Activated CD4-positive, alpha-beta T cell treated with anti-CD3 and anti-CD28 coated beads for 24 hours (primary cell): Measurements from ENCODE around the gene NAALADL2.
"Not testable (repeated sequence)": the region's sequence is repeated elsewhere in the genome, so short reads cannot be mapped to it uniquely, and the experiment has no call there.

Source experiments
- DNase-seq, 2 donors: peaks; one replicate each; pipeline ENCODE4 v3.0.0-alpha.2; 2020; ENCODE audit warnings: low read depth in 2 of 2

NAALADL2 gene

GRCh38 chr3:175585898-175586297 is 726.8 kb downstream of the NAALADL2 start:
- no peak for DNase-seq

GRCh38 chr3:175590745-175591144 is 731.6 kb downstream of the NAALADL2 start:
- DNase-seq: no peak

DNA sequence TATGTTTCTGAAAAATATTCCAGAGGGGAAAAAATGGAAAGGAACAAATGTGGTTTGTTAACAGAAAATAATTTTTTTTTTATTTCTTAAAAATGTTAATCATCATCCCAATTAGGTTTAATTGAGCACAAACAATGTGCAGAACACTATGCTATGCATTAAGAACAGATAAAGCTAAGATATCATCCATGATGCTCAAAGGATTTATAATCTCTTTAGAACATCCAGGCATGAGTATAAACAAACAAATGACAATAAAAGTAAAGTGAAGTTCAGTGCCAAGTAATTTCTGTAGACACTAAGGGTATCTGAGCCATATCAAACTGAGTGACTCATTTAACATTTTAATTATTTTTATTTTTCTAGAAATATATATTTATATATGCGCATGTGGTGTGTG is 732.2 kb downstream of the NAALADL2 start:
- no peak for DNase-seq

DNA sequence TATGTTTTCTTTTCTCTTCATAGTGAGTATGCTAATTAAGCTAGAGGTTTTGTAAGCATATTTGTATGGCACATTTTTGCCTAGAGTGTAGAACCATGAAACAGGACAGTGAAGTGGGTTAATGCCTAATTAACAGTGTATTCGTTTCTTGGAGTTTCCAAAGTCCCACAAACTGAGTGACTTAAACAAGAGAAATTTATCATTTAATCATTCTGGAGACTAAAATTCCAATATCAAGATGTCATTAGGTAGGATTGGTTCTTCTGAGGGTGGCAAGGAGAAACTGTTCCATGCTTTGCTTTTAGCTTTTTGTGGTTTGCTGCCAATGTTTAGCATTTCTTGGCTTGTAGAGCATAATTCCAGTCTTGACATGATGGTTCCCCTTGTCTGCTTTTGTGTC is 734.2 kb downstream of the NAALADL2 start:
- DNase-seq: no peak

- no peak for DNase-seq
Observed at GRCh38 chr3:175598740-175599139, 739.6 kb downstream of the NAALADL2 start.

- DNase-seq: no peak
Observed at GRCh38 chr3:175601521-175601920, 742.4 kb downstream of the NAALADL2 start.

DNA sequence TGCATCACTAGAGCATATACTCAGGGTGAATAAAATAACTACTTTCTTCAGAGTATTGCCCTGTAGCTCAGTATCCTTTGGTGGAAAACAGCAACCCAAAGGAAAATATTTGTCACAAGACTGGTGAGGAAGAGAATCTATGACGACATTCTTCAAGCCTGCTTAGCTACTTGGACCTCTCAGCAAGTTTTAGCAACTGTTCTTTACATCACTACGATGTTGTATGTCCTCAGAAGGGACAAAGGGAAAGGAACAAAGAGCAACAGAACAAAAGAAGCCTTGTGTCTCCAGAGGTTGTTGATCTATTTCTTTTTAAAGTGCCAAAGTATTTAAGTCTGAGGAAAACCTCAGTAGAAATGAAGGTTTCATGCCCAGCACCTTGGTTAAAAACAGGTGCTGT is 746.7 kb downstream of the NAALADL2 start:
- no peak for DNase-seq

DNA sequence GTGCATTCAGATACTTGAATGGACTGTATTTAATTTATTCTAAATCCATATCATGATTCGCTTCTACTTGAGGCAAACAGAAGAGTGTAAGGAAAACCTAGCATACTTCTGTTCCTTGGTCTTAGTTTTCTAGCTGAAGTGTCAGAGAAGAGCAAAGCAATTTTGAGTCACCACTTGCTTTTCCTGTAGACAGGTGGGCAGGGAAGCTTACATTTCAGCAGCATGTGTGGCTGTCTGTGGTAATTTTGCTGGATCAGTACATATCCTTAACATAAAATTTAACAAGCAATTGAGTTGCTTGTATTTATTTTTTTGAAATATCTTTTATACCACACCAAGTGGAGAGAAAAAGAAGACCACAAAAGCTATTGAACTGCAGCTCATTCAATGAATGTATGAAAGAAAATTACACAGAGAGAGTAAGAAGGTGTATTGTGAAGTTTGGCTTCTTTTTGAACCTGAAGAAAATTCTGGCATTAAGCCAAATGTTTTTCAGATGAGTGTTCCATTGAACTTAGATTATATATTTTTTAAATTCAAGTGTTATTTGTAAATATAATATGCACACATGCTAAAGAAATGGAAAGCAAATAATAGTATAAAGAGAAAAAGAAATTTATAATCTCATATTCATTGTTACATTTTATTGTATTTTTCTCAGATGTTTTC is 747.6 kb downstream of the NAALADL2 start:
- DNase-seq: no peak

- no peak for DNase-seq
Observed at GRCh38 chr3:175608356-175608755, 749.2 kb downstream of the NAALADL2 start.

DNA sequence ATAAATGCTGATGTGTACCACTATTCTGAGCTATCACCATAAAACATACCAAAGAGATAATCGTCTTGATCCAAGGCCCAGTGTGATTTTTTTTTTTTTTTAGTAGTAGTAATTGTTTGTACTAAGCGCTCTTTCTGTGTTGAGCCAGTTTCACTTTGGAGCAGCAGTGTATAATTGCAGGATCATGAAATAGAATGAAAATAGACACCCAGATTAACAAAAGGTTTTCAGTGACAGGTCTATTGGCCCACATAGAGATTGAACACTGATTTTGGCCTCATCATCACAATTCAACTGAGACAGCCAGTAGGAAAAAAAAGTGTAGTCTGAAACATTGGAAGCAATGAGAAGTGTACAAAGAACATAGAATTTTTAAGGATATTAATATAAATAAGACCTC is 749.8 kb downstream of the NAALADL2 start:
- no peak for DNase-seq

DNA sequence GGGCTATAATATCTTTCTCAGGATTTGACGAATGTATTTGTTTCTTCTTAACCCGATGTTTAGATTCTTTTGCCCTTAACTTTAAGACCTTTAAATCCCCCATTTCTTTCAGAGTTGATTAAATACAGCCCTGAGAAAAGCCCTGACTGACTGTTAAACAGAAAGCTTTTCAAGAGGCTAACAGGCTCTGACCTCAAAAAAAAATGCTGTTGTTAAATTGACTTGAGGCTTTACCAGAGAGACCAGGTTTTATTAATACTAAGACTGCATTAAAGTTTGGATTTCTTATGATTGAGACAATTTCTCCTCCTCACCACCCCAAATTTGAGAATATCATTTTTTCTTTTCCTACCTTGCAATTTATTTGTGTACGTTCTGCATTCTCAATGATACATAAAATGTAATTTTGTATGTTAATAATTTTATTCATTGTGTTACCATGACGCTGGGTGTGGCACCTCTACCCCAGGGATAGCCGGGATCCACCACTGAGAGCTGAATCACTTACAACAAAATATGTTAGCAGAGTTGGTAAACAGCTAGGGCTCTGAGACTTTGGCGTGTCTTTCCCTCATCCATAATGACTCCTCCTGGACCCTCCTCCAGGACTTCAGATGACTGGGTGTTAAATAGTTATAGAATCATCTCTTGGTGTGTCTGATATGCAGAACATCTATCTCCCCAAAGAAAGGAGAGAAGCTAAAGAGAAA is 753.5 kb downstream of the NAALADL2 start:
- DNase-seq: no peak

- not testable (repeated sequence) for DNase-seq
Observed at GRCh38 chr3:175614107-175614506, 755.0 kb downstream of the NAALADL2 start.

GRCh38 chr3:175617247-175617646 is 758.1 kb downstream of the NAALADL2 start:
- no peak for DNase-seq

DNA sequence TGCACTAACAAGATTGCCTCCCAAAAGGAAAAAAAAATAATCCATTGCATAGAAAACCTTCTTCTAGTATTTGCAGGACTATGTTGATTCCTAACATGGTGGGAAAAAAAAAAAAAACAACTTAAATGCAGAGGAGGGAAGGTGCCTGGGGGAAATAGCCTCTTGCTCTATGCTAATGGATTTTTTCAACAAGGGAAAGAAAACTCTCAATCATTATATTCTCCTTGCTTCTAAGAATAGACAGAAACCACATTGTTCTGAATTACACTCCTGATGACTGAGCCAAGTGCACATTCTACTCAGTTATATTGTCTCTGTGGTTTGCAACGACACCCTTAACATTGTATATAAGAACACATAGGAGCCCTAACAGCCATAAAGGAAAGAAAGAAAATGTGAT is 760.2 kb downstream of the NAALADL2 start:
- no peak for DNase-seq

- DNase-seq: no peak
Observed at GRCh38 chr3:175620093-175620492, 761.0 kb downstream of the NAALADL2 start.

- no peak for DNase-seq
Observed at GRCh38 chr3:175620532-175620931, 761.4 kb downstream of the NAALADL2 start.

GRCh38 chr3:175640958-175641357 is 781.8 kb downstream of the NAALADL2 start:
- no peak for DNase-seq

DNA sequence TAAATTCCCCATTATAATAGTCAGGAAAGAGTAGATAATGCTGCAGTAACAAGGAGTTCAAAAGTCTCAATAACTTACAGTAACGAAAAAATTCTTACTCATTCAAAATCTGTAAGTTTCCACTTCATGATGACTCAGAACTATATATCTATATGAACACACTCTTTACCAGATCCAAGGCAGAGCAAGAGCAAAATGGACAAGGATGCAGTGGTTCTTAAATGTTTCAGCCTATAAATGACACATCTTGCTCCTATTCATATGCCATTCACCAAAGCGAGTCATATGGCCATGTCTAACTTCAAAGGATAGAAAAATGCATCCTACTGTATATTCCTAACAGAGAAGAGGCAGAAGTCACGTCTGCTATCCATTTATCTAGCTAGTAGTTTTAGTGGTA is 787.7 kb downstream of the NAALADL2 start:
- DNase-seq: no peak

DNA sequence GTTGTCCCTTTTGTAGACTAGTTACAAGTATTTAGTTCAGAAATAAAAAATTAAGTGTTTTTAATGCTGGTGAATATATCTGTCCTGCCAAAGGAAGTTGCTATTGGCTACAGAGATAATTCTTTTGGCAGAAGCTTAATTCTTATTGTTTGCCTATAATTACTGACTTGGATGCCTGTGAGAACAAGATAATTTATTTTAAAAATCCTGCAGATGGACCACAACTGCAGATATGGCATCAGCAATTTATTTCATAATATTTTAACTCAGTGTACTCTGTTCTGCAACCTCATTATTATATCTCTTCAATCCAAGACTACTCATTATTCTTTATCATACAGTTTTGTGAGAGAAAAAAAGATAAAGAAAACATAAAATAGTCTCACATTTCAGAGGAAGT is 789.8 kb downstream of the NAALADL2 start:
- no peak for DNase-seq

DNA sequence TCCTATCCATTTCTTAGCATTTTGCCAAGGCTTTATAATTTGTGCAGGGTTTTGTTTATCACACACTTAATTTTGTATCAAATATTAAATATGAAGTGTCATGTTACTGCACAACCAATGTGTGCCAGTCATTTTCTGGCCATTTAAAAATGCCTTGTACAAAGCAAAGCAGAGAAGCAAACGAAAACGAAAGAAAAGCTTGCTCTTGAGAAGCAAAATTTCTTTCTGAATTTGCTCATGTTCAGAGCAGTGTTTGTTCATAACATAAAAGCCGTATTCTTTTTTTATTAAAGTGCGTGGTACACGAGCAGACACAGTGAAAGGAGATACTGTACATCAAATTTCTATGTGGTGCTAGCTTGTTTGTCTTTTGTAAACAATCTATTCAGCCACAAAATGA is 792.6 kb downstream of the NAALADL2 start:
- DNase-seq: no peak

- no peak for DNase-seq
Observed at GRCh38 chr3:175655351-175655750, 796.2 kb downstream of the NAALADL2 start.

- DNase-seq: no peak
Observed at GRCh38 chr3:175656461-175656860, 797.3 kb downstream of the NAALADL2 start.

DNA sequence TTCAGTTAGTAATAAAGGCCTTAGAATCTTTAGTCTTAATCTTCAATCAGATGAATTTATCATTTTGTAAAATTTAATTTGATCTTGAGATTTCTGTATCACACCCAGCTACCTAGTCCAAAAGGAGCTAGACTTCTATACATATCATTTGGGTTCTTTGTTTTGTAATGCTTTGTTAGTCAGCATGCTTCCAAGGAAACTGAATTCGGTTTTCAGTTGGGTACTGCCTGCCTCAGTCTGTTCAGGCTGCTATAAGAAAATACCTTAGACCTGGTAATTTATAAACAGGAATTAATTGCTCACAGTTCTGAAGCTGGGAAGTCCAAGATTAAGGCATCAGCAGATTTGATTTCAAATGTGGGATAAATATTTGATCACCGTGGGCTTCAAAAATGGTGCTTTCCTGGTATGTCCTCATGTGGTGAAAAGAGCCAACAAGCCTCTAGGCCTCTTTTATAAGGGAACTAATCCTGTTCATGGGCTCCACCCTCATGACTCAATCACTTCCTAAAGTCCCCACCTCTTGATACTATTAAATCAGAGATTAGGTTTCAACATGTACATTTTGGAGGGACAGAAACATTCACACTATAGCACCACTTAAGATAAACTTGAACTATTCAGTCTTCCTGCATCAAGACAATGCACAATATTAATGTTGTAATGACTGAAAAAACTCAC is 800.7 kb downstream of the NAALADL2 start:
- no peak for DNase-seq
